K562 (cell line): ENCODE results near the gene ABHD16A. TPM values are rescaled to one million over a fixed set of nuclear protein-coding genes. Genes with fewer than 3 reads are reported as not detected.

Experiments used
- ARID1B ChIP-seq: fragments of 450-650 bp; IDR thresholded peaks from 2 replicates; pipeline ENCODE4 v1.6.1; 2016; ENCODE audit warnings: antibody characterized with exemption, mild to moderate bottlenecking, inconsistent platforms
- CTCF ChIP-seq, 3 experiments: IDR thresholded peaks in 2 of 3; conservative IDR thresholded peaks in 1 of 3; 2 replicates each; pipeline ENCODE4 v1.5.1; 2011 to 2012; ENCODE audit warnings: low read length in 3 of 3, mild to moderate bottlenecking in 3 of 3, control low read depth in 2 of 3, improper control_type of control experiment in 1 of 3, inconsistent platforms in 1 of 3, low read depth in 1 of 3, mixed read lengths in 1 of 3, moderate library complexity in 1 of 3; ENCODE audit not compliant: insufficient read depth in 2 of 3
- DEAF1 ChIP-seq: fragments of 450-650 bp; formaldehyde crosslinking; IDR thresholded peaks from 2 replicates; pipeline ENCODE4 v1.4.0; 2020; ENCODE audit warnings: mild to moderate bottlenecking, moderate library complexity
- KAT7 ChIP-seq: sonication (generic); formaldehyde crosslinking; IDR thresholded peaks from 2 replicates; pipeline ENCODE4 v1.8.0; 2022; ENCODE audit warnings: missing genetic modification reagents, mild to moderate bottlenecking, borderline replicate concordance
- POLR2AphosphoS5 ChIP-seq: IDR thresholded peaks from 2 replicates; pipeline ENCODE4 v1.6.1; 2011; ENCODE audit warnings: mild to moderate bottlenecking, low read depth, low read length, moderate library complexity; ENCODE audit not compliant: control insufficient read depth, insufficient read depth
- RCOR1 ChIP-seq, 2 experiments: IDR thresholded peaks; 2 replicates each; pipeline ENCODE4 v1.6.1; 2012; ENCODE audit warnings: low read depth in 2 of 2, low read length in 2 of 2, borderline replicate concordance in 1 of 2, improper control_type of control experiment in 1 of 2
- REST ChIP-seq, 2 experiments: fragments of 450-650 bp; formaldehyde crosslinking in 1 of 2; IDR thresholded peaks; 2 replicates each; pipeline versions ENCODE4 v1.4.0 to v1.6.1; 2014 to 2020; ENCODE audit warnings: mild to moderate bottlenecking in 2 of 2, borderline replicate concordance in 1 of 2, low read depth in 1 of 2
- RFX1 ChIP-seq: fragments of 450-650 bp; IDR thresholded peaks from 2 replicates; pipeline ENCODE4 v1.6.1; 2016; ENCODE audit warnings: mild to moderate bottlenecking, moderate library complexity
- SMC3 ChIP-seq: conservative IDR thresholded peaks from 2 replicates; pipeline ENCODE4 v1.6.1; 2011; ENCODE audit warnings: low read depth, low read length, improper control_type of control experiment; ENCODE audit not compliant: insufficient read depth
- SRSF7 ChIP-seq: fragments of 200-400 bp; formaldehyde crosslinking; optimal IDR thresholded peaks from 2 replicates; pipeline ENCODE3; 2017; ENCODE audit warnings: mild to moderate bottlenecking, low read depth, low read length
- STAT5A ChIP-seq: IDR thresholded peaks from 2 replicates; pipeline ENCODE4 v1.6.1; 2012; ENCODE audit warnings: low read length, inconsistent platforms, borderline replicate concordance
- THRA ChIP-seq: fragments of 450-650 bp; IDR thresholded peaks from 2 replicates; pipeline ENCODE4 v1.6.1; 2017; ENCODE audit warnings: mild to moderate bottlenecking, moderate library complexity
- ZEB2 ChIP-seq: fragments of 450-650 bp; IDR thresholded peaks from 2 replicates; pipeline ENCODE4 v1.6.1; 2016
- polyA plus RNA-seq, 8 experiments: library from polyadenylated mRNA; depleted of rRNA in 4 of 8; stranded (reverse) in 5 of 8; unstranded in 3 of 8; fragments of >200 nt; fragmentation: Nextera tagmentation in 2 of 8; fragmentation: Illumina TruSeq in 1 of 8; extraction: Ambion mirVana in 2 of 8; extraction: Trizol in 1 of 8; gene quantifications; 2 replicates each; pipeline versions ENCODE4 v1.2.1 to v1.2.3, GENCODE V29; 2011 to 2014; ENCODE audit warnings: inconsistent platforms in 1 of 8, missing spikeins in 1 of 8
- total RNA-seq, 7 experiments: library from RNA; depleted of rRNA in 6 of 7; stranded (reverse); fragments of >200 nt in 6 of 7; fragmentation: Illumina TruSeq in 2 of 7; extraction: Trizol in 2 of 7; gene quantifications; 2 replicates each; pipeline versions ENCODE4 v1.2.1 to v1.2.3, GENCODE V29; 2011 to 2021; ENCODE audit warnings: low replicate concordance in 1 of 7

Gene ABHD16A
- total and polyA plus RNA-seq, 9 of the 15 experiments (the other 6 are each of a cell fraction or from before 2014, with no cell fraction given): 25.8 to 120 (median 81.6) TPM

- TF ChIP-seq RFX1: no peak; the same call in 1 of the 2 replicates
- TF ChIP-seq THRA: no peak
- TF ChIP-seq ZEB2: peak; percentile 83
- 0 out of 2 replicates have a peak, but pooled peaks have one; percentile 25 for TF ChIP-seq SMC3
- no peak for TF ChIP-seq KAT7 (CRISPR knock-in tag)
- peak; percentile 81 to 93 (median 90) for TF ChIP-seq CTCF (IDR thresholded peaks at IDR 0.05 in 2 of 3, conservative IDR thresholded peaks at IDR 0.05 in 1 of 3; ENCODE audit: insufficient read depth in 2 of 3, low read depth in 1 of 3, low read length in 3 of 3)
- TF ChIP-seq ARID1B: peak; percentile 38; the same call in 1 of the 2 replicates
- 0 out of 4 replicates have a peak, but pooled peaks of 1 of the 2 experiments have one; percentile 15 for TF ChIP-seq RCOR1 (IDR thresholded peaks at IDR 0.05; ENCODE audit: borderline replicate concordance in 1 of 2, low read depth in 2 of 2, low read length in 2 of 2)
- TF ChIP-seq POLR2AphosphoS5: 0 out of 2 replicates have a peak, but pooled peaks have one; percentile 18
- TF ChIP-seq SRSF7: no peak
- TF ChIP-seq DEAF1: no peak
- peak; percentile 31; the same call in 1 of the 2 replicates for TF ChIP-seq REST (IDR thresholded peaks at IDR 0.05; ENCODE audit: borderline replicate concordance)
- no peak for TF ChIP-seq REST (CRISPR knock-in tag; IDR thresholded peaks at IDR 0.05; ENCODE audit: low read depth)
- TF ChIP-seq STAT5A: no peak; the same call in none of the 2 replicates
Measured at GRCh38 chr6:31717499-31718222, 14.5 kb upstream of the ABHD16A start (continued).
